GM21717 (cell line): ENCODE measurements around the gene MAMSTR.
"Not testable (repeated sequence)": the region's sequence is repeated elsewhere in the genome, so short reads cannot be mapped to it uniquely, and the experiment has no call there.

ENCODE experiments used
- ATAC-seq: cut with Tn5 transposase; IDR thresholded peaks from one replicate; pipeline ENCODE4 v1.9.1; 2021; ENCODE audit warnings: mild to moderate bottlenecking, moderate library complexity; ENCODE audit not compliant: unreplicated experiment

Gene MAMSTR, protein sequence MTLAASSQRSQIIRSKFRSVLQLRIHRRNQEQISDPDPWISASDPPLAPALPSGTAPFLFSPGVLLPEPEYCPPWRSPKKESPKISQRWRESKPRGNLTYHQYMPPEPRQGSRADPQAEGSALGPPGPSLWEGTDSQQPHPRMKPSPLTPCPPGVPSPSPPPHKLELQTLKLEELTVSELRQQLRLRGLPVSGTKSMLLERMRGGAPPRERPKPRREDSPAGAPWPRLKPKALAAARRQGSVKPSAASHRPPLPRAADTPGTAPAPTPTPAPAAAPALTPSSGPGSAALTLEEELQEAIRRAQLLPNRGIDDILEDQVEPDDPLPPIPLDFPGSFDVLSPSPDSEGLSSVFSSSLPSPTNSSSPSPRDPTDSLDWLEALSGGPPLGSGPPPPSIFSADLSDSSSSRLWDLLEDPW

GRCh38 chr19:48719263-48720171 lies at the start of gene MAMSTR:
MAMSTR (minus strand) TSS chr19:48719725; CDS start chr19:48719031, 694 bp downstream.
- no peak for ATAC-seq

DNA sequence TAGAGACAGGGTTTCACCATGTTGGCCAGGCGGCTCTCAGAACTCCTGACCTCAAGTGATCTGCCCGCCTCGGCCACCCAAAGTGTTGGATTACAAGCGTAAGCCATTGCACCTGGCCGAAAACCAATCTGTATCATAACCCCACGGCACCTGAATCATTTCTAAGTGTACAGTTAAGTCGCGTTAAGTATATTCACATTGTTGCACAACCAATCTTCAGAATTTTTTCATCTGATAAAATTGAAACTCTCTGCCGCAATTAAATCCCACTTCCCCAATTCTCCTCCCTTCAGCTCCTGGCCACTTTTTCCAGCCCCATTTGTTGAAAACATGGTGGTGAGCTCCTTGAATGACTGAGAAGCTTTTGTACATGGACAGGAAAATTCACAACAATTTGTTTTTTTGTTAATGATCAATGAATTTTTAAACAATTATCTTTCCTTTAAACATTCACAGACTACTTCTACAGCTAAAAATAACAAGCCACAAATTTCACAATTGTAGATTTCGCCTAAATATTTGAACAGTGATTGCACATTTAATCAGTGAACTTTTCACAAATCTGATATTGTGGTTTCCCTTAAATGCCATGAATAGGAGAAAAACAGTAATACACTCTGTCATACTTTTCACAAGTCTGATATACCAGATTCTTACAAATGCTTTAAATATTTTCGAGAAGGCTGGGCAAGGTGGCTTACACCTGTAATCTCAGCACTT lies 49.6 kb upstream of the MAMSTR start:
- no peak for ATAC-seq

- ATAC-seq = not testable (repeated sequence)
Measured at GRCh38 chr19:48768171-48768753, 48.7 kb upstream of the MAMSTR start.

GRCh38 chr19:48765816-48766215 lies 46.3 kb upstream of the MAMSTR start:
- ATAC-seq = not testable (repeated sequence)

DNA sequence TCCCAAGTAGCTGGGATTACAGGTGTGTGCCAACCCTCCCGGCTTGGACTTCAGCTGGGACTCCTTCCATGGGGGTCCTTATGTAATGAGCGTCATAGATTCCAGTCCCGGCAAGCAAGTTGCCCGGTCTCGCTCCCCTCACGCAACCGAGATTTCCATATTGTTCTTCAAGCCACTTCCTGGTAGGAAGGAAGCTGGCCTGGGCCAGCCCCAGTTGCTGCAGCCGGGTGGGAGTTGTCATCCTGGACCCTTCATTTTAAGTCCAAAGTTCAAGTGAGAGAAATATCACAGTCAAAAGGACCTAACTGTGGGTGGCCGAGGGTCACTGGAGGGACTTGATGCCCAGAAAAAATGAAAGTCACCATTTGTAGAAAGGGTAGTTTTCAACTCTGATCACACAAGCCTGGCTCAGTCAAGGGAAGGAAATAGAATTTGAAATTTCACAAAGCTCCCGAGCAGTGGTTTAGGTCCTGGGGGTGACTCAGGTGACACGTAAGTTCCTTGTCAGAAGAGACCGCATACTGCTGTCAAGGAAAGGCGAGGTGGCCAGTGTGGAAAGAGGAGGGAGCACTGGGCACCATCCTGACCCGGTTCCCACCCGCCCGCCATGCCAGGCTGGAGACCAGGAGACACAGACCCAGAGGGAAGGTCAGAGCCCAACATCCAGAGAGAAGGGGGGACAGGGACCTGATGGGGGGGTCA lies 41.1 kb upstream of the MAMSTR start:
- no peak for ATAC-seq

DNA sequence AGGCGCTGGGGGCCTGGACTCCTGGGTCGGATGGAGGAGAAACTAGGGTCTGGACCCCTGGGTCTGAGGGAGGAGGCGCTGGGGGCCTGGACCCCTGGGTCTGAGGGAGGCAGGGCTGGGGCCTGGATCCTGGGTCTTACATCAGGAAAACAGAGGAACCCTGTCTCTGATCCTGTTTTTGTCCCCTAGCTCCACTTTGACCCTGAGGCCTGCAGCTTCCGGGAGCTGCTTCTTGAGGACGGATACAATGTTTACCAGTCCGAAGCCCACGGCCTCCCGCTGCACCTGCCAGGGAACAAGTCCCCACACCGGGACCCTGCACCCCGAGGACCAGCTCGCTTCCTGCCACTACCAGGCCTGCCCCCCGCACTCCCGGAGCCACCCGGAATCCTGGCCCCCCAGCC lies 38.2 kb upstream of the MAMSTR start:
- no peak for ATAC-seq

DNA sequence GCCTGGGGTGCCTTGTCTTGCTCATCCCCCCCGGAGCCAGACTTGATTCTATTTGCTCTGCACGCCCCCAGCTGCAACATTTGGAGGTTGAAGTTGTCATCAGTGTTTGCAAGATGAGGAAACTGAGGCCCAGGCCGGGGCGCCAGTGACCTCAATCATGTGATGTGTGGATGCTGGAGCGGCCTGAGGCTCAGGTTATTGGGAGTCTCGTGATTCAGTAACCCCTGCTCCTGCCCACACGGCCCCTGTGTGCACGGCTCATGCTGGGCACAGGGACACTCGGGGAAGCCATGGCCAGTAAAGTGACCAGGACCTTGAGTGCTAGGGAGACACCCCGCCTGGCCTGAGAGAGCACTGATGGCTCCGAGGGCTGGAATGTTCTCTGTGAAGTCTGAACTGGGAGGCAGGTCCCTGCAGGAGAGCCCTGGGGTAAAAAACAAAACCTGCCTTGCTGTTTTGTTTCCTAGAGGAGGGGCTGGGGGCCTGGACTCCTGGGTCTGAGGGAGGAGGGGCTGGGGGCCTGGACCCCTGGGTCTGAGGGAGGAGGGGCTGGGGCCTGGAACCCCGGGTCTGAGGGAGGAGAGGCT lies 37.7 kb upstream of the MAMSTR start:
- no peak for ATAC-seq

DNA sequence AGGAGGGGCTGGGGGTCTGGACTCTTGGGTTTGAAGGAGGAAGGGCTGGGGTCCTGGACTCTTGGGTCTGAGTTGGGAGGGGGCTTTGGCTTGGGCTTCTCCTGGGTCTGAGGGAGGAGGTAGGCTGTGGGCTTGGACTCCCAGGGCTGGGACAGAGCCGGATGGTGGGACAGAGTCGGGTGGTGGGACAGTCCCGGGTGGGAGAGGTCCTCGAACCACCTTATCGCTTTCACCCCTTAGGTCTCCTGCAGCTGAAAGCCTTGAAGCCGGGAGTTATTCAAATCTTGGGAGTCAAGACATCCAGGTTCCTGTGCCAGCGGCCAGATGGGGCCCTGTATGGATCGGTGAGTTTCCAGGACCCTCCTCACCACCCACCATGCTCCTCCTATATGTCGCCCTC lies 37.2 kb upstream of the MAMSTR start:
- ATAC-seq = no peak

DNA sequence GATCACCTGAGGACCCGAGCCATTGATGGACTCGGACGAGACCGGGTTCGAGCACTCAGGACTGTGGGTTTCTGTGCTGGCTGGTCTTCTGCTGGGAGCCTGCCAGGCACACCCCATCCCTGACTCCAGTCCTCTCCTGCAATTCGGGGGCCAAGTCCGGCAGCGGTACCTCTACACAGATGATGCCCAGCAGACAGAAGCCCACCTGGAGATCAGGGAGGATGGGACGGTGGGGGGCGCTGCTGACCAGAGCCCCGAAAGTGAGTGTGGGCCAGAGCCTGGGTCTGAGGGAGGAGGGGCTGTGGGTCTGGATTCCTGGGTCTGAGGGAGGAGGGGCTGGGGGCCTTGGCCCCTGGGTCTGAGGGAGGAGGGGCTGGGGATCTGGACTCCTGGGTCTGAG lies 36.7 kb upstream of the MAMSTR start:
- ATAC-seq = no peak

DNA sequence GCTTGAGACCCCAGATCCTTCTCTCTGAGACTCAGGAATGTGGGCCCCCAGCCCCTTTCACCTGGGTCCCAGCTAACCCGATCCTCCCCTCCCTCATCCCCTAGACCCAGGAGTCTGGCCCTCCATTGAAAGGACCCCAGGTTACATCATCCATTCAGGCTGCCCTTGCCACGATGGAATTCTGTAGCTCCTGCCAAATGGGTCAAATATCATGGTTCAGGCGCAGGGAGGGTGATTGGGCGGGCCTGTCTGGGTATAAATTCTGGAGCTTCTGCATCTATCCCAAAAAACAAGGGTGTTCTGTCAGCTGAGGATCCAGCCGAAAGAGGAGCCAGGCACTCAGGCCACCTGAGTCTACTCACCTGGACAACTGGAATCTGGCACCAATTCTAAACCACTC lies 36.3 kb upstream of the MAMSTR start:
- no peak for ATAC-seq

DNA sequence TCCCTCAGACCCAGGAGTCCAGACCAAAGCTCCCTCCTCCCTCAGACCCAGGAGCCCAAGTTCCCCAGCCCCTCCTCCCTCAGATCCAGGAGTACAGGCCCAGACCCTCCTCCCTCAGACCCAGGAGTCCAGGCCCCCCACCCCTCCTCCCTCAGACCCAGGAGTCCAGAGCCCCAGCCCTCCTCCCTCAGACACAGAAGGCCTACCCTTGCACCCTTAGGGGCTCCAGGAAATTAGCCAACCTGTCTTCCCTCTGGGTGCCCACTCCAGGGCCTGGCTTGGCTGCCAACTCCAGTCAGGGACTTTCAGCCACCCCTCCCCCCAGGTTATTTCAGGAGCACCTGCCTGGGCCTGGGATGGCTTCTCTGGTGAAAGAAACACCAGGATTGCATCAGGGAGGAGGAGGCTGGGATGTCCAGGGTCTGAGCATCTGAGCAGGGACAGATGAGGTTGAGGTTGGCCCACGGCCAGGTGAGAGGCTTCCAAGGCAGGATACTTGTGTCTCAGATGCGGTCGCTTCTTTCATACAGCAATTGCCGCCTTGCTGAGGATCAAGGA lies 35.6 kb upstream of the MAMSTR start, which contains the start of gene FGF21:
Gene FGF21 (plus strand): TSS at position 441 of the 558 bp plus-strand sequence. CDS start 713 bp downstream, outside the sequence.
- no peak for ATAC-seq

GRCh38 chr19:48752496-48753365 lies 33.2 kb upstream of the MAMSTR start, which contains the start of gene FUT1:
FUT1 (minus strand) TSS chr19:48752641; CDS start chr19:48751281, 1,360 bp downstream.
- no peak for ATAC-seq

DNA sequence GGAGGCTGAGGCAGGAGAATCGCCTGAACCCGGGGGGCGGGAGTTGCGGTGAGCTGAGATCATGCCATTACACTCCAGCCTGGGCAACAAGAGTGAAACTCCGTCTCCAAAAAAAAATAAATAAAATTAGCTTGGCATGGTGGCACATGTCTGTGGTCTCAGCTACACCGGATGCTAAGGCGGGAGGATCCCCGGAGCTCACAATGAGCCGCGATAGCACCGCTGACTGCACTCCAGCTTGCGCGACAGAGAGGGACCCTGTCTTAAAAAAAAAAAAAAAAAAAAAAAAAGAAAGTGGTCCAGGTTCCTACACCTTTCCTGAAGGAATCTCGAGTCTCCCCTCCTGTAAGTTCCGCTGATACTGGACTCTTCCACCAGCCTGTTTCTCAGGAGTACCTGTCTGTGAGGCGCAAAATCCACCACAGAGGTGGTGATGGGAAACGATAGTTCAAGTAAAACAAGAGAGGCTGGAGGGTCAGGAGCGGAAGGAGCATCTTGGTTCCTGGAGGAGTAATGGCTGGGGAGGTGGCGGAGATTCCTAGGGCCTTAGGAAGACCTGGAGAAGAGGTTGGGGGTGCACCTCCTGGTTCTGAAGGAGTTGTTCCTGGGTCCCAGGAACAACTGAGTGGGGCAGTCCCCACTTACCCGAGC lies 32.4 kb upstream of the MAMSTR start:
- ATAC-seq = no peak

DNA sequence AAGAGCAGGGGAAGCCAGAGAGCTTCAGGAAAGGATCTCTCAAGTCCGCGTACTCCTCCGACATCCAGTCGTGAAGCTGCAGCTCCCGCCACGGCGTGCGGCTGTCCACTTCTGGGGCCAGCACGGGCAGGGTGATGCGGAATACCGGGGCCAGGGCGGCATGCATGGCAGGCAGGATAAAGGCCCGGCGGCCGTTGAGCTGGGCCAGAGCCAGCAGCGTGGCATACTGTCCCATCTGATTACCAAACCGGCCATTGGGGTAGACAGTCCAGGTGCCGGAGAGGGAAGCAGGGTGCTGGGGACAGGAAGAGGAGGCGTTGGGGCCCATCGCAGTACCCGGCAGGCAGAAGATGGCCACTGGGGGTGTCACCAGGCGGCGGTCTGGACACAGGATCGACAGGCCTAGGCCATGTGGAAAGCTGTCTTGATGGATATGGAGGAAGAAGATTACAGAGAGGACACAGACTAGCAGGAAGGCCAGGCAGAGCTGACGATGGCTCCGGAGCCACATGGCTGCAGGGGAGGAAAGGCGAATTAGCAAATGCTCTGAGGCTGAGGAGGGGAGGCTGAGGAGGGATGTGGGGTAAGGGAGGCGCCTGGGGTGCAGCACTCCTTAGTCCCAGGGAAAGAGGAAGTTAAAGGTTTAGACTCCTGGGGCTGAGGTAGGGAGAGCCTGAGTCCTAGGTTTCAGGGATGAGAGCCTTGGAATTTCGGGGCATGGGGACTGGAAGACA lies 31.4 kb upstream of the MAMSTR start:
- no peak for ATAC-seq

GRCh38 chr19:48750351-48750750 lies 30.8 kb upstream of the MAMSTR start:
- no peak for ATAC-seq

- ATAC-seq = no peak
Measured at GRCh38 chr19:48749571-48750198, 30.2 kb upstream of the MAMSTR start.
